Bronchial epithelial cell (primary cell): ENCODE data around the gene GSN. TPM values are rescaled to one million over a fixed set of nuclear protein-coding genes. Genes with fewer than 3 reads are reported as not detected.

Experiments
- DNase-seq: peaks from one replicate; pipeline ENCODE4 v3.0.0-alpha.2; 2010; ENCODE audit warnings: low read depth
- FAIRE-seq: peaks from 2 replicates; lab custom pipeline; 2011; peaks lifted over from hg19 to GRCh38; lab: Jason Lieb, UNC
- H3K27me3 ChIP-seq: 2 replicates; pipeline ENCODE4 v1.5.1; 2011; ENCODE audit warnings: low read length; ENCODE audit not compliant: control insufficient read depth, insufficient read depth
- H3K36me3 ChIP-seq: 2 replicates; pipeline ENCODE4 v1.5.1; 2011; ENCODE audit warnings: low read length; ENCODE audit not compliant: control insufficient read depth, insufficient read depth
- H3K4me3 ChIP-seq: 2 replicates; pipeline ENCODE4 v1.5.1; 2011; ENCODE audit warnings: mild to moderate bottlenecking, low read depth, low read length, control low read depth
- CTCF ChIP-seq: IDR thresholded peaks from 2 replicates; pipeline ENCODE4 v1.5.1; 2011; ENCODE audit warnings: mild to moderate bottlenecking, moderate library complexity, low read length, control low read depth, inconsistent platforms; ENCODE audit not compliant: insufficient read depth, severe bottlenecking
- total RNA-seq: library from RNA; depleted of rRNA; stranded (reverse); fragments of >200 nt; gene quantifications from 2 replicates; pipeline ENCODE4 v1.2.1, GENCODE V29; 2014

GSN gene
- total RNA-seq, 1 donor from 2014 or later = 420 TPM

- TF ChIP-seq CTCF = no peak
- peaks cover 4% of the 10 kb centered on the region for H3K36me3 ChIP-seq
- FAIRE-seq = no peak
- H3K4me3 ChIP-seq = peak overlapping the region; percentile 94
- DNase-seq = no peak
- no peaks in the 10 kb centered on the region for H3K27me3 ChIP-seq
Observed at GRCh38 chr9:121368138-121368522, 100.2 kb downstream of the GSN start.

- H3K27me3 ChIP-seq = no peaks in the 10 kb centered on the region
- no peak for FAIRE-seq
- peak overlapping the region; percentile 94 for H3K4me3 ChIP-seq
- peaks cover 4% of the 10 kb centered on the region for H3K36me3 ChIP-seq
- no peak for TF ChIP-seq CTCF
- DNase-seq = no peak
Observed at GRCh38 chr9:121368745-121369144, 100.8 kb downstream of the GSN start.

GRCh38 chr9:121369595-121370265 lies 101.8 kb downstream of the GSN start, which contains the start of gene STOM:
Gene STOM, minus strand, starts transcription at chr9:121370250. Its CDS starts 63 bp downstream, at chr9:121370187.
- TF ChIP-seq CTCF = no peak

GRCh38 chr9:121371495-121372061 lies 103.6 kb downstream of the GSN start:
- DNase-seq (no peak), FAIRE-seq (no peak)
- no peak overlapping the region for H3K4me3 ChIP-seq
- H3K36me3 ChIP-seq = peaks cover 3% of the 10 kb centered on the region
- no peaks in the 10 kb centered on the region for H3K27me3 ChIP-seq
- TF ChIP-seq CTCF = no peak

More at GRCh38 chr9:121369595-121370265, 101.8 kb downstream of the GSN start, which contains the start of gene STOM:
- Histone ChIP-seq H3K4me3 (peak within 1 kb of the TSS; percentile 94), H3K27me3 (no peaks in the 10 kb centered on the region), H3K36me3 (peaks cover 4% of the 10 kb centered on the region)
- no peak for FAIRE-seq
- DNase-seq = peak; percentile 77

GRCh38 chr9:121372239-121373010 lies 104.5 kb downstream of the GSN start:
- DNase-seq (peak; percentile 88), FAIRE-seq (no peak)
- Histone ChIP-seq H3K27me3 (no peaks in the 10 kb centered on the region), H3K4me3 (no peak overlapping the region), H3K36me3 (peaks cover 1% of the 10 kb centered on the region)
- TF ChIP-seq CTCF = no peak
